Camera-type eye (tissue), 1 donor: Measurements from ENCODE around the gene GAGE13. TPM values are rescaled to one million over a fixed set of nuclear protein-coding genes. Genes with fewer than 3 reads are reported as not detected.

Source experiments
- total RNA-seq: library from RNA; depleted of rRNA; stranded (reverse); fragments of >200 nt; gene quantifications from one replicate; pipeline ENCODE4 v1.2.3, GENCODE V29; 2014

The GAGE13 gene, protein sequence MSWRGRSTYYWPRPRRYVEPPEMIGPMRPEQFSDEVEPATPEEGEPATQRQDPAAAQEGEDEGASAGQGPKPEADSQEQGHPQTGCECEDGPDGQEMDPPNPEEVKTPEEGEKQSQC
- not detected for total RNA-seq

DNA sequence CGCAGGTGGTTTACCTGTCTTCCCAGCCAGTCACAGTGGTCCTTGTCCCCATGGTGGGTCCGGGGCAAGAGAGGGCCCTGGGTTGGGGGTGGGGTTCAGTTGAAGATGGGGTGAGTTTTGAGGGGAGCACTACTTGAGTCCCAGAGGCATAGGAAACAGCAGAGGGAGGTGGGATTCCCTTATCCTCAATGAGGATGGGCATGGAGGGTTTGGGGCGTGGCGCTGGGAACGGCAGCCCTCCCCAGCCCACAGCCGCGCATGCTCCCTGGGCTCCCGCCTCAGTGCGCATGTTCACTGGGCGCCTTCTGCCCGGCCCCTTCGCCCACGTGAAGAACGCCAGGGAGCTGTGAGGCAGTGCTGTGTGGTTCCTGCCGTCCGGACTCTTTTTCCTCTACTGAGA lies at the start of gene GAGE13:
TSS of gene GAGE13 (plus strand) at position 301 of the 400 bp plus-strand sequence. CDS start 1,156 bp downstream, outside the sequence.

DNA sequence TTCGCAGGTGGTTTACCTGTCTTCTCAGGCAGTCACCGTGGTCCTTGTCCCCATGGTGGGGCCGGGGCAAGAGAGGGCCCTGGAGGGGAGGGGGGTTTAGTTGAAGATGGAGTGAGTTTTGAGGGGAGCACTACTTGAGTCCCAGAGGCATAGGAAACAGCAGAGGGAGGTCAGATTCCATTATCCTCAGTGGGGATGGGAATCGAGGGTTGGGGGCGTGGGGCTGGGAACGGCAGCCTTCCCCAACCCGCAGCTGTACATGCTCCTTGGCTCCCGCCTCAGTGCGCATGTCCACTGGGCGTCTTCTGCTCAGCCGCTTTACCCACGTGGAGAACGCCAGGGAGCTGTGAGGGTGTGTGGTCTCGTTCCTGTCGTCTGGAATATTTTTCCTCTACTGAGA lies 28.0 kb upstream of the GAGE13 start, which contains the start of gene GAGE10:
TSS of gene GAGE10 (plus strand) at position 301 of the 400 bp plus-strand sequence. CDS start 1,214 bp downstream, outside the sequence.

DNA sequence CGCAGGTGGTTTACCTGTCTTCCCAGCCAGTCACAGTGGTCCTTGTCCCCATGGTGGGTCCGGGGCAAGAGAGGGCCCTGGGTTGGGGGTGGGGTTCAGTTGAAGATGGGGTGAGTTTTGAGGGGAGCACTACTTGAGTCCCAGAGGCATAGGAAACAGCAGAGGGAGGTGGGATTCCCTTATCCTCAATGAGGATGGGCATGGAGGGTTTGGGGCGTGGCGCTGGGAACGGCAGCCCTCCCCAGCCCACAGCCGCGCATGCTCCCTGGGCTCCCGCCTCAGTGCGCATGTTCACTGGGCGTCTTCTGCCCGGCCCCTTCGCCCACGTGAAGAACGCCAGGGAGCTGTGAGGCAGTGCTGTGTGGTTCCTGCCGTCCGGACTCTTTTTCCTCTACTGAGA lies 9.6 kb upstream of the GAGE13 start, which contains the start of gene GAGE12J:
TSS of gene GAGE12J (plus strand) at position 301 of the 400 bp plus-strand sequence. CDS start 1,157 bp downstream, outside the sequence.

Other genes starting within 250 kb of the GAGE13 start
- gene GPKOW, start 207.8 kb upstream of the GAGE13 start, total RNA-seq: 26.9 TPM
- 6.5 TPM for gene MAGIX, start 168.8 kb upstream of the GAGE13 start, total RNA-seq
- 3.4 TPM for gene PLP2, start 159.7 kb upstream of the GAGE13 start, total RNA-seq
- 6.6 TPM for gene PRICKLE3, start 145.2 kb upstream of the GAGE13 start, total RNA-seq
- gene SYP, start 131.4 kb upstream of the GAGE13 start, total RNA-seq: 152 TPM
- 27.9 TPM for gene CACNA1F, start 98.2 kb upstream of the GAGE13 start, total RNA-seq
- gene CCDC22, start 96.1 kb upstream of the GAGE13 start, total RNA-seq: 11.6 TPM
- gene FOXP3, start 66.9 kb upstream of the GAGE13 start, total RNA-seq: not detected
- 9.8 TPM for gene PPP1R3F, start 61.8 kb upstream of the GAGE13 start, total RNA-seq
- gene GAGE10, start 27.9 kb upstream of the GAGE13 start, total RNA-seq: not detected
- gene GAGE12J, start 9.5 kb upstream of the GAGE13 start, total RNA-seq: not detected
- gene GAGE12C, start 200.6 kb downstream of the GAGE13 start, total RNA-seq: not detected
- not detected for gene GAGE12D, start 210.2 kb downstream of the GAGE13 start, total RNA-seq
- gene GAGE12E, start 219.7 kb downstream of the GAGE13 start, total RNA-seq: not detected
- gene GAGE12F, start 229.3 kb downstream of the GAGE13 start, total RNA-seq: not detected
- not detected for gene GAGE12G, start 238.8 kb downstream of the GAGE13 start, total RNA-seq
- gene GAGE12H, start 248.4 kb downstream of the GAGE13 start, total RNA-seq: not detected